ENCODE results near the gene ELK4.

ELK4 gene

GRCh38 chr1:205578780-205579571, 52.8 kb downstream of the ELK4 start:
- in situ Hi-C loops (cut with MboI; ENCODE audit: low pct_unique_long_range_greater_than_20kb, low sequenced_read_pairs, unreplicated experiment): no loop called here

GRCh38 chr1:205577874-205578658, 53.7 kb downstream of the ELK4 start:
- in situ Hi-C loops (cut with MboI; ENCODE audit: low pct_unique_long_range_greater_than_20kb, low sequenced_read_pairs, unreplicated experiment): no loop called here
- no peak for TF ChIP-seq CTCF (IDR thresholded peaks at IDR 0.05; ENCODE audit: extremely low read depth, insufficient read depth, missing control alignments)
- DNase-seq (ENCODE audit: low spot score): no peak

More at GRCh38 chr1:205578780-205579571, 52.8 kb downstream of the ELK4 start:
- no peak for DNase-seq (ENCODE audit: low spot score)
- TF ChIP-seq CTCF (IDR thresholded peaks at IDR 0.05; ENCODE audit: extremely low read depth, insufficient read depth, missing control alignments): no peak

GRCh38 chr1:205576805-205577761, 54.7 kb downstream of the ELK4 start:
- TF ChIP-seq CTCF (IDR thresholded peaks at IDR 0.05; ENCODE audit: extremely low read depth, insufficient read depth, missing control alignments): no peak
- in situ Hi-C loops (cut with MboI; ENCODE audit: low pct_unique_long_range_greater_than_20kb, low sequenced_read_pairs, unreplicated experiment): no loop called here
- no peak for DNase-seq (ENCODE audit: low spot score)

- TF ChIP-seq CTCF (IDR thresholded peaks at IDR 0.05; ENCODE audit: extremely low read depth, insufficient read depth, missing control alignments): no peak
- in situ Hi-C loops (cut with MboI; ENCODE audit: low pct_unique_long_range_greater_than_20kb, low sequenced_read_pairs, unreplicated experiment): no loop called here
- no peak for DNase-seq (ENCODE audit: low spot score)
Measured at GRCh38 chr1:205576011-205576410, 55.8 kb downstream of the ELK4 start.

GRCh38 chr1:205575294-205575885, 56.4 kb downstream of the ELK4 start:
- TF ChIP-seq CTCF (IDR thresholded peaks at IDR 0.05; ENCODE audit: extremely low read depth, insufficient read depth, missing control alignments): no peak
- DNase-seq (ENCODE audit: low spot score): no peak
- in situ Hi-C loops (cut with MboI; ENCODE audit: low pct_unique_long_range_greater_than_20kb, low sequenced_read_pairs, unreplicated experiment): no loop called here

- in situ Hi-C loops (cut with MboI; ENCODE audit: low pct_unique_long_range_greater_than_20kb, low sequenced_read_pairs, unreplicated experiment): no loop called here
- no peak for DNase-seq (ENCODE audit: low spot score)
- TF ChIP-seq CTCF (IDR thresholded peaks at IDR 0.05; ENCODE audit: extremely low read depth, insufficient read depth, missing control alignments): no peak
Measured at GRCh38 chr1:205572421-205572820, 59.4 kb downstream of the ELK4 start.
